Bronchial epithelial cell (primary cell): Measurements from ENCODE around the gene CCL11. TPM values are rescaled to one million over a fixed set of nuclear protein-coding genes. Genes with fewer than 3 reads are reported as not detected.

Experiments
- DNase-seq: peaks from one replicate; pipeline ENCODE4 v3.0.0-alpha.2; 2010; ENCODE audit warnings: low read depth
- FAIRE-seq: peaks from 2 replicates; lab custom pipeline; 2011; peaks lifted over from hg19 to GRCh38; lab: Jason Lieb, UNC
- H3K27me3 ChIP-seq: 2 replicates; pipeline ENCODE4 v1.5.1; 2011; ENCODE audit warnings: low read length; ENCODE audit not compliant: control insufficient read depth, insufficient read depth
- H3K36me3 ChIP-seq: 2 replicates; pipeline ENCODE4 v1.5.1; 2011; ENCODE audit warnings: low read length; ENCODE audit not compliant: control insufficient read depth, insufficient read depth
- H3K4me3 ChIP-seq: 2 replicates; pipeline ENCODE4 v1.5.1; 2011; ENCODE audit warnings: mild to moderate bottlenecking, low read depth, low read length, control low read depth
- CTCF ChIP-seq: IDR thresholded peaks from 2 replicates; pipeline ENCODE4 v1.5.1; 2011; ENCODE audit warnings: mild to moderate bottlenecking, moderate library complexity, low read length, control low read depth, inconsistent platforms; ENCODE audit not compliant: insufficient read depth, severe bottlenecking
- total RNA-seq: library from RNA; depleted of rRNA; stranded (reverse); fragments of >200 nt; gene quantifications from 2 replicates; pipeline ENCODE4 v1.2.1, GENCODE V29; 2014

Gene CCL11
- total RNA-seq, 1 donor from 2014 or later, result not detected

- H3K27me3 ChIP-seq, result no peaks in the 10 kb centered on the region
- no peak for TF ChIP-seq CTCF
- FAIRE-seq, result no peak
- DNase-seq, result peak; percentile 24
- no peak overlapping the region for H3K4me3 ChIP-seq
- no peaks in the 10 kb centered on the region for H3K36me3 ChIP-seq
These were observed 13.5 kb downstream of the CCL11 start for GRCh38 chr17:34299027-34299426.

GRCh38 chr17:34299956-34300577 is 14.5 kb downstream of the CCL11 start:
- FAIRE-seq (peak; percentile 28), DNase-seq (peak; percentile 87)
- TF ChIP-seq CTCF, result no peak
- H3K4me3 ChIP-seq, result no peak overlapping the region
- no peaks in the 10 kb centered on the region for H3K27me3 ChIP-seq
- no peaks in the 10 kb centered on the region for H3K36me3 ChIP-seq

GRCh38 chr17:34300652-34301370 is 15.3 kb downstream of the CCL11 start:
- FAIRE-seq, result no peak

GRCh38 chr17:34301986-34302385 is 16.4 kb downstream of the CCL11 start:
- H3K36me3 ChIP-seq, result no peaks in the 10 kb centered on the region
- no peak for TF ChIP-seq CTCF
- FAIRE-seq (no peak), DNase-seq (no peak)
- H3K27me3 ChIP-seq, result no peaks in the 10 kb centered on the region
- H3K4me3 ChIP-seq, result no peak overlapping the region

More at GRCh38 chr17:34300652-34301370, 15.3 kb downstream of the CCL11 start:
- Histone ChIP-seq H3K4me3 (no peak overlapping the region), H3K36me3 (no peaks in the 10 kb centered on the region), H3K27me3 (no peaks in the 10 kb centered on the region)
- peak; percentile 81 for DNase-seq
- no peak for TF ChIP-seq CTCF

- DNase-seq, result no peak
These were observed 17.1 kb downstream of the CCL11 start for GRCh38 chr17:34302636-34303035.

More at GRCh38 chr17:34302636-34303035, 17.1 kb downstream of the CCL11 start:
- no peaks in the 10 kb centered on the region for H3K36me3 ChIP-seq
- no peak overlapping the region for H3K4me3 ChIP-seq
- TF ChIP-seq CTCF, result no peak
- FAIRE-seq, result no peak
- H3K27me3 ChIP-seq, result no peaks in the 10 kb centered on the region
